Measurements from ENCODE around the gene CSTA. TPM values are rescaled to one million over a fixed set of nuclear protein-coding genes. Genes with fewer than 3 reads are reported as not detected.

The CSTA gene
- total and polyA plus RNA-seq, 2 of the 13 experiments (the other 11 are each of a cell fraction or from before 2014, with no cell fraction given), result 3.9 to 11.0 TPM

GRCh38 chr3:122383771-122384697 is 59.0 kb downstream of the CSTA start, which contains the start of gene FAM162A (continued):
- TF ChIP-seq ZNF800 (CRISPR knock-in tag; IDR thresholded peaks at IDR 0.05), result peak; percentile 90
- TF ChIP-seq ZNF362 (CRISPR knock-in tag; IDR thresholded peaks at IDR 0.05; ENCODE audit: borderline replicate concordance), result peak; percentile 60; the same call in 1 of the 2 replicates
- peak; percentile 97 for TF ChIP-seq BORCS8-MEF2B (CRISPR knock-in tag; IDR thresholded peaks at IDR 0.05)
- no peak for TF ChIP-seq PRDM4 (CRISPR knock-in tag; IDR thresholded peaks at IDR 0.05; ENCODE audit: borderline replicate concordance)
- TF ChIP-seq ZNF484 (CRISPR knock-in tag; IDR thresholded peaks at IDR 0.05; ENCODE audit: borderline replicate concordance, low read depth), result no peak
- TF ChIP-seq SALL1 (CRISPR knock-in tag; IDR thresholded peaks at IDR 0.05), result peak; percentile 97
- TF ChIP-seq ARID3A (IDR thresholded peaks at IDR 0.05; ENCODE audit: low read depth, low read length), result no peak
- TF ChIP-seq MAFF (IDR thresholded peaks at IDR 0.05; ENCODE audit: low read depth, low read length), result no peak
- TF ChIP-seq FOXA3 (CRISPR knock-in tag; IDR thresholded peaks at IDR 0.05), result peak; percentile 82; the same call in 1 of the 2 replicates
- TF ChIP-seq FOXM1 (CRISPR knock-in tag; IDR thresholded peaks at IDR 0.05), result 0 out of 2 replicates have a peak, but pooled peaks have one; percentile 77
- TF ChIP-seq TMF1 (CRISPR knock-in tag; IDR thresholded peaks at IDR 0.05; ENCODE audit: low read depth), result peak; percentile 87
- peak; percentile 77 for TF ChIP-seq SALL2 (CRISPR knock-in tag; IDR thresholded peaks at IDR 0.05)
- TF ChIP-seq ZBTB20 (CRISPR knock-in tag; IDR thresholded peaks at IDR 0.05; ENCODE audit: borderline replicate concordance, low read depth), result peak; percentile 82
- no peak for TF ChIP-seq NFATC3 (CRISPR knock-in tag; IDR thresholded peaks at IDR 0.05)
- no peak for TF ChIP-seq ZNF713 (CRISPR knock-in tag; IDR thresholded peaks at IDR 0.05)
- TF ChIP-seq ATF7-NPFF (CRISPR knock-in tag; IDR thresholded peaks at IDR 0.05; ENCODE audit: low read depth), result peak; percentile 81
- 0 out of 2 replicates have a peak, but pooled peaks have one; percentile 19 for TF ChIP-seq RORA (CRISPR knock-in tag; IDR thresholded peaks at IDR 0.05)
- peak; percentile 19; the same call in 1 of the 2 replicates for TF ChIP-seq NR2C2 (CRISPR knock-in tag; IDR thresholded peaks at IDR 0.05; ENCODE audit: borderline replicate concordance)
- TF ChIP-seq NCOA5 (CRISPR knock-in tag; IDR thresholded peaks at IDR 0.05), result no peak
- TF ChIP-seq ZNF629 (CRISPR knock-in tag; conservative IDR thresholded peaks at IDR 0.05), result peak; percentile 55
- peak; percentile 92 for TF ChIP-seq MXD3 (CRISPR knock-in tag; IDR thresholded peaks at IDR 0.05)

All from HepG2 (cell line).